IMR-90 (cell line): ENCODE measurements around the gene BMP8A. TPM values are rescaled to one million over a fixed set of nuclear protein-coding genes. Genes with fewer than 3 reads are reported as not detected.

ENCODE experiments used
- ATAC-seq: fragments of 200-7000 bp; cut with Tn5 transposase; 2 replicates; pipeline ENCODE4 v1.9.1; 2020; ENCODE audit warnings: low read depth, mild to moderate bottlenecking, moderate library complexity
- BruUV-seq: library from RNA; stranded (reverse); fragments of 400-500 nt; replicated peaks from 2 replicates; lab custom pipeline; 2021; lab: Mats Ljungman, UMichigan
- CTCF ChIA-PET: fragments of 300-600 bp; formaldehyde crosslinking; extraction: SDS; loops from one replicate; lab custom pipeline; 2021; ENCODE audit warnings: antibody characterized with exemption; lab: Yijun Ruan, JAX
- POLR2A ChIA-PET: fragments of 300-600 bp; sonication (Branson Sonifier 250); formaldehyde crosslinking; loops from one replicate; lab custom pipeline; 2022; ENCODE audit warnings: antibody characterized with exemption; ENCODE audit not compliant: unreplicated experiment; lab: Charles Lee
- DNase-seq: peaks from one replicate; pipeline ENCODE4 v3.0.0; 2013
- H2AFZ ChIP-seq: replicated peaks from 2 replicates; pipeline ENCODE3; 2013; ENCODE audit warnings: low read length, mild to moderate bottlenecking; ENCODE audit not compliant: poor library complexity
- H2AK5ac ChIP-seq: 2 replicates; pipeline ENCODE4 v1.6.1; 2013; ENCODE audit warnings: low read depth, low read length, inconsistent platforms
- H2AK9ac ChIP-seq: replicated peaks from 2 replicates; pipeline ENCODE3; 2013; ENCODE audit warnings: mild to moderate bottlenecking, low read depth, low read length, moderate library complexity; ENCODE audit not compliant: poor library complexity
- H2BK120ac ChIP-seq: 2 replicates; pipeline ENCODE4 v1.6.1; 2013; ENCODE audit warnings: low read depth, low read length, inconsistent platforms
- H2BK15ac ChIP-seq: 3 replicates; pipeline ENCODE4 v1.6.1; 2013; ENCODE audit warnings: low read depth, low read length, inconsistent platforms
- H2BK20ac ChIP-seq: 2 replicates; pipeline ENCODE4 v1.6.1; 2013; ENCODE audit warnings: low read depth, mild to moderate bottlenecking, inconsistent platforms, low read length, moderate library complexity
- H2BK5ac ChIP-seq: 2 replicates; pipeline ENCODE4 v1.6.1; 2013; ENCODE audit warnings: mild to moderate bottlenecking, low read depth, low read length, inconsistent platforms; ENCODE audit not compliant: poor library complexity, severe bottlenecking
- H3K14ac ChIP-seq: replicated peaks from 2 replicates; pipeline ENCODE4 v1.6.1; 2013; ENCODE audit warnings: low read depth, low read length, inconsistent platforms
- H3K18ac ChIP-seq: 2 replicates; pipeline ENCODE4 v1.6.1; 2013; ENCODE audit warnings: low read depth, low read length, control low read depth
- H3K23ac ChIP-seq: 2 replicates; pipeline ENCODE4 v1.6.1; 2013; ENCODE audit warnings: low read depth, low read length, inconsistent platforms
- H3K27ac ChIP-seq: 2 replicates; pipeline ENCODE4 v1.5.1; 2013; ENCODE audit warnings: mild to moderate bottlenecking, control low read depth, low read length; ENCODE audit not compliant: insufficient read depth
- H3K27me3 ChIP-seq: 2 replicates; pipeline ENCODE4 v1.6.1; 2013; ENCODE audit warnings: low read length; ENCODE audit not compliant: control insufficient read depth, insufficient read depth
- H3K36me3 ChIP-seq: 2 replicates; pipeline ENCODE4 v1.6.1; 2013; ENCODE audit warnings: low read length, mixed read lengths; ENCODE audit not compliant: control insufficient read depth, insufficient read depth
- H3K4ac ChIP-seq: 2 replicates; pipeline ENCODE4 v1.6.1; 2013; ENCODE audit warnings: low read depth, low read length, inconsistent platforms
- H3K4me1 ChIP-seq: 2 replicates; pipeline ENCODE4 v1.6.1; 2013; ENCODE audit warnings: low read length, mixed read lengths; ENCODE audit not compliant: control insufficient read depth, insufficient read depth
- H3K4me2 ChIP-seq: 2 replicates; pipeline ENCODE4 v1.6.1; 2013; ENCODE audit warnings: low read depth, mild to moderate bottlenecking, control low read depth, low read length, moderate library complexity
- H3K4me3 ChIP-seq: 2 replicates; pipeline ENCODE4 v1.5.1; 2013; ENCODE audit warnings: low read depth, mild to moderate bottlenecking, control low read depth, low read length, moderate library complexity; ENCODE audit not compliant: insufficient read depth
- H3K56ac ChIP-seq: 2 replicates; pipeline ENCODE4 v1.6.1; 2013; ENCODE audit warnings: low read length, inconsistent platforms; ENCODE audit not compliant: insufficient read depth; ENCODE audit errors: extremely low read depth
- H3K79me1 ChIP-seq, 2 experiments: 2 replicates each; pipeline ENCODE4 v1.6.1; 2013; ENCODE audit warnings: low read length in 2 of 2, inconsistent platforms in 1 of 2, low read depth in 1 of 2
- H3K9ac ChIP-seq: 2 replicates; pipeline ENCODE4 v1.6.1; 2013; ENCODE audit warnings: low read depth, low read length, control low read depth
- H3K9me1 ChIP-seq: 2 replicates; pipeline ENCODE4 v1.6.1; 2013; ENCODE audit warnings: low read length, inconsistent platforms; ENCODE audit not compliant: insufficient read depth
- H3K9me3 ChIP-seq: 2 replicates; pipeline ENCODE4 v1.6.1; 2013; ENCODE audit warnings: low read length; ENCODE audit not compliant: control insufficient read depth, insufficient read depth
- H4K20me1 ChIP-seq: 2 replicates; pipeline ENCODE4 v1.6.1; 2013; ENCODE audit warnings: low read length, inconsistent platforms; ENCODE audit not compliant: insufficient read depth
- H4K5ac ChIP-seq: 2 replicates; pipeline ENCODE4 v1.6.1; 2013; ENCODE audit warnings: mild to moderate bottlenecking, low read depth, low read length, control low read depth
- H4K8ac ChIP-seq, 2 experiments: 2 replicates each; pipeline ENCODE4 v1.6.1; 2013; ENCODE audit warnings: low read depth in 2 of 2, low read length in 2 of 2, control low read depth in 1 of 2, inconsistent platforms in 1 of 2
- H4K91ac ChIP-seq: 2 replicates; pipeline ENCODE4 v1.6.1; 2013; ENCODE audit warnings: low read depth, low read length, inconsistent platforms; ENCODE audit not compliant: insufficient read depth
- CEBPB ChIP-seq: IDR thresholded peaks from 2 replicates; pipeline ENCODE4 v1.6.1; 2012; ENCODE audit warnings: low read depth, low read length, improper control_type of control experiment
- MXI1 ChIP-seq: IDR thresholded peaks from 2 replicates; pipeline ENCODE4 v1.6.1; 2012; ENCODE audit warnings: low read depth, mild to moderate bottlenecking, low read length, moderate library complexity, borderline replicate concordance
- POLR2A ChIP-seq: IDR thresholded peaks from 2 replicates; pipeline ENCODE4 v1.6.1; 2012; ENCODE audit warnings: mild to moderate bottlenecking, low read depth, low read length
- SMC3 ChIP-seq: fragments of 150-350 bp; IDR thresholded peaks from 2 replicates; pipeline ENCODE4 v1.6.1; 2016; ENCODE audit warnings: low read depth, mild to moderate bottlenecking, antibody characterized with exemption, low read length, moderate library complexity
- WGBS, 2 experiments: methylation state at CpG; one replicate each; pipeline versions ENCODE4 v1.1.5 to v1.1.7; 2013; ENCODE audit warnings: missing lambda C conversion rate in 2 of 2; ENCODE audit not compliant: insufficient read length in 1 of 2; ENCODE audit errors: extremely low coverage in 2 of 2; 5-methylcytosine and 5-hydroxymethylcytosine counted together
- dilution Hi-C: fragments of 300-500 bp; cut with HindIII; formaldehyde crosslinking; loops from one replicate; pipeline ENCODE4 v1.14.3; 2018; ENCODE audit warnings: low sequenced_read_pairs; ENCODE audit not compliant: unreplicated experiment
- in situ Hi-C: fragments of 300-500 bp; cut with MboI; formaldehyde crosslinking; loops from 3 replicates; pipeline ENCODE4 v1.14.3; 2019; ENCODE audit warnings: low sequenced_read_pairs, inconsistent platforms, mixed read lengths
- intact Hi-C: fragments of 100-400 bp; cut with micrococcal nuclease; formaldehyde crosslinking; loops from 2 replicates; pipeline ENCODE4 v1.10.0; 2022
- polyA plus RNA-seq, 3 experiments: library from polyadenylated mRNA; depleted of rRNA; stranded (reverse); fragments of >200 nt; gene quantifications; 2 replicates each; pipeline ENCODE4 v1.2.3, GENCODE V29; 2012; ENCODE audit warnings: low replicate concordance in 1 of 3
- total RNA-seq: library from RNA; depleted of rRNA; stranded (reverse); fragments of >200 nt; gene quantifications from 2 replicates; pipeline ENCODE4 v1.2.3, GENCODE V29; 2012

The BMP8A gene
- total and polyA plus RNA-seq, 2 of the 4 experiments (the other 2 are of a cell fraction) = not detected

DNA sequence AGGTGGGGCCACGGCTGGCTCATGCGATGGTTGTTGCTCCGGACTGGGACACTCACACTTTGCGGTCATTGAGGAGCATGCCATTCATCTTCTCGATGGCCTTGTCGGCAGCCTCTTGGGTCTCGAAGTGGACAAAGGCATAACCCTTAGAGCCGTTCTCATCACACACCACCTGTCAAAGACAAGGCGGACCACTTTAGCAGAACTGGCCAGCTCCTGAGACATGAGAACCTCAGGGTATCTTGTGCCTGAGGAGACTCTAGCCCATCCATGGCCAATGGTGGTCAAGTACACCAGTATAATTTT lies 79.7 kb downstream of the BMP8A start:
- Histone ChIP-seq H3K27me3 (no peaks in the 10 kb centered on the region), H3K18ac (no peak overlapping the region), H3K27ac (no peak overlapping the region), H3K56ac (no peak overlapping the region), H2BK5ac (no peak overlapping the region), H3K23ac (no peak overlapping the region), H3K4me3 (no peak overlapping the region), H4K8ac (no peak overlapping the region), H3K9me1 (peaks cover 9% of the 10 kb centered on the region), H3K4me2 (no peak overlapping the region), H2BK15ac (no peak overlapping the region), H3K36me3 (peaks cover 67% of the 10 kb centered on the region), H4K5ac (no peak overlapping the region), H3K9me3 (no peaks in the 10 kb centered on the region), H2AK5ac (no peak overlapping the region), H4K20me1 (peaks cover 82% of the 10 kb centered on the region), H3K4ac (no peak overlapping the region), H2AK9ac (no peak overlapping the region), H4K91ac (no peak overlapping the region), H2BK120ac (no peak overlapping the region), H3K9ac (no peak overlapping the region), H2AFZ (no peak overlapping the region), H2BK20ac (no peak overlapping the region), H3K14ac (no peak overlapping the region), H3K4me1 (peaks cover 13% of the 10 kb centered on the region), H3K79me1 (peaks cover 42 to 71% of the 10 kb centered on the region in 2 experiments)
- intact Hi-C loops (no loop called here), dilution Hi-C loops (no loop called here), in situ Hi-C loops (no loop called here)
- no peak for ATAC-seq
- WGBS, 2 experiments = 100% methylated on average over 8 of the region's 9 CpGs; no CpG with 5 or more reads in 1 of the 2 experiments
- POLR2A ChIA-PET = no interaction called here
- TF ChIP-seq SMC3 (no peak), MXI1 (no peak), CEBPB (no peak), POLR2A (no peak)
- DNase-seq = no peak
- CTCF ChIA-PET = no interaction called here
- BruUV-seq = no TSS peak
